Endothelial cell of umbilical vein (primary cell): Measurements from ENCODE around the gene ATP5MC2. TPM values are rescaled to one million over a fixed set of nuclear protein-coding genes. Genes with fewer than 3 reads are reported as not detected.

Experiments used
- BruUV-seq: library from RNA; stranded (reverse); fragments of 400-500 nt; replicated peaks from 2 replicates; lab custom pipeline; 2021; lab: Mats Ljungman, UMichigan
- CTCF ChIA-PET: fragments of 300-600, 350-600 bp; sonication (Branson Sonifier 250); formaldehyde crosslinking; loops from one replicate; lab custom pipeline; 2021; ENCODE audit warnings: antibody characterized with exemption, inconsistent platforms; lab: Charles Lee
- POLR2A ChIA-PET: fragments of 300-600, 350-600 bp; sonication (Branson Sonifier 250); formaldehyde crosslinking; loops from one replicate; lab custom pipeline; 2021; ENCODE audit warnings: antibody characterized with exemption, inconsistent platforms; lab: Charles Lee
- DNase-seq: peaks from one replicate; pipeline ENCODE4 v3.0.0-alpha.2; 2011; ENCODE audit warnings: low read depth, low spot score
- FAIRE-seq: peaks from 2 replicates; lab custom pipeline; 2011; peaks lifted over from hg19 to GRCh38; lab: Jason Lieb, UNC
- H2AFZ ChIP-seq: 2 replicates; pipeline ENCODE4 v1.6.0; 2012; ENCODE audit warnings: low read depth, low read length, control low read depth, inconsistent platforms
- H3K27ac ChIP-seq: 2 replicates; pipeline ENCODE4 v1.5.1; 2011; ENCODE audit warnings: low read depth, mild to moderate bottlenecking, control low read depth, low read length, moderate library complexity; ENCODE audit not compliant: insufficient read depth
- H3K27me3 ChIP-seq, 2 experiments: 2 replicates each; pipeline versions ENCODE4 v1.6.0 to v1.6.1; 2011; ENCODE audit warnings: low read length in 2 of 2, mixed read lengths in 1 of 2; ENCODE audit not compliant: control insufficient read depth in 2 of 2, insufficient read depth in 2 of 2
- H3K36me3 ChIP-seq, 2 experiments: 2 replicates in 1 of 2; 3 replicates in 1 of 2; pipeline ENCODE4 v1.5.1; 2011; ENCODE audit warnings: low read length in 2 of 2, mild to moderate bottlenecking in 1 of 2, moderate library complexity in 1 of 2; ENCODE audit not compliant: control insufficient read depth in 2 of 2, insufficient read depth in 2 of 2; ENCODE audit errors: extremely low read depth in 1 of 2
- H3K4me1 ChIP-seq: 3 replicates; pipeline ENCODE4 v1.5.1; 2011; ENCODE audit warnings: mild to moderate bottlenecking, low read length; ENCODE audit not compliant: control insufficient read depth, insufficient read depth; ENCODE audit errors: extremely low read depth
- H3K4me2 ChIP-seq: 2 replicates; pipeline ENCODE4 v1.6.1; 2011; ENCODE audit warnings: low read length, control low read depth, mixed read lengths; ENCODE audit not compliant: insufficient read depth
- H3K4me3 ChIP-seq, 3 experiments: fragments of 200-600 bp in 1 of 3; sonication (generic), shearing (Covaris generic) in 1 of 3; replicated peaks in 1 of 3; 2 replicates each; pipeline ENCODE4 v1.5.1; 2011 to 2016; ENCODE audit warnings: control low read depth in 3 of 3, low read length in 3 of 3, mild to moderate bottlenecking in 2 of 3, inconsistent platforms in 1 of 3, low read depth in 1 of 3, moderate library complexity in 1 of 3; ENCODE audit not compliant: insufficient read depth in 1 of 3
- H3K79me2 ChIP-seq: 2 replicates; pipeline ENCODE4 v1.6.0; 2012; ENCODE audit warnings: low read length, inconsistent platforms; ENCODE audit not compliant: control insufficient read depth, insufficient read depth
- H3K9ac ChIP-seq: replicated peaks from 2 replicates; pipeline ENCODE3; 2011; ENCODE audit warnings: low read length, control low read depth; ENCODE audit not compliant: insufficient read depth; ENCODE audit errors: extremely low read depth
- H3K9me1 ChIP-seq: replicated peaks from 3 replicates; pipeline ENCODE4 v1.6.0; 2011; ENCODE audit warnings: mild to moderate bottlenecking, low read length; ENCODE audit not compliant: control insufficient read depth, insufficient read depth; ENCODE audit errors: extremely low read depth
- H3K9me3 ChIP-seq: replicated peaks from 2 replicates; pipeline ENCODE4 v1.5.1; 2012; ENCODE audit warnings: low read length, inconsistent platforms; ENCODE audit not compliant: control insufficient read depth, insufficient read depth
- H4K20me1 ChIP-seq: replicated peaks from 2 replicates; pipeline ENCODE3; 2011; ENCODE audit warnings: mild to moderate bottlenecking, low read length; ENCODE audit not compliant: control insufficient read depth, insufficient read depth; ENCODE audit errors: extremely low read depth
- CTCF ChIP-seq, 2 donors: IDR thresholded peaks; 1 replicate in 1 of 2; 2 replicates in 1 of 2; pipeline ENCODE4 v1.5.1; 2011; ENCODE audit warnings: low read length in 2 of 2, mild to moderate bottlenecking in 2 of 2, moderate library complexity in 2 of 2, control low read depth in 1 of 2, inconsistent platforms in 1 of 2, low read depth in 1 of 2; ENCODE audit not compliant: insufficient read depth in 1 of 2; ENCODE audit errors: extremely low read depth in 1 of 2
- EZH2 ChIP-seq: IDR thresholded peaks from 2 replicates; pipeline ENCODE4 v1.6.1; 2012; ENCODE audit warnings: borderline replicate concordance, low read depth, mild to moderate bottlenecking, moderate library complexity, low read length, inconsistent platforms; ENCODE audit not compliant: severe bottlenecking
- FOS ChIP-seq: IDR thresholded peaks from 2 replicates; pipeline ENCODE4 v1.6.1; 2011; ENCODE audit warnings: mild to moderate bottlenecking, low read length, moderate library complexity, borderline replicate concordance; ENCODE audit not compliant: insufficient read depth
- GATA2 ChIP-seq: IDR thresholded peaks from 2 replicates; pipeline ENCODE4 v1.7.0; 2011; ENCODE audit warnings: low read depth, mild to moderate bottlenecking, moderate library complexity, mixed read lengths, low read length; ENCODE audit not compliant: insufficient read length, insufficient read depth
- JUN ChIP-seq: IDR thresholded peaks from 2 replicates; pipeline ENCODE4 v1.6.1; 2011; ENCODE audit warnings: borderline replicate concordance, low read depth; ENCODE audit not compliant: insufficient read length, insufficient read depth
- MAX ChIP-seq: IDR thresholded peaks from 2 replicates; pipeline ENCODE4 v1.6.1; 2011; ENCODE audit not compliant: insufficient read depth, insufficient read length
- MYC ChIP-seq: IDR thresholded peaks from one replicate; pipeline ENCODE4 v1.6.1; 2011; ENCODE audit warnings: mild to moderate bottlenecking, low read depth, low read length
- POLR2A ChIP-seq: IDR thresholded peaks from 2 replicates; pipeline ENCODE4 v1.6.1; 2012; ENCODE audit warnings: low read depth, mild to moderate bottlenecking, control low read depth, low read length
- POLR2AphosphoS5 ChIP-seq: IDR thresholded peaks from 2 replicates; pipeline ENCODE4 v1.6.1; 2012; ENCODE audit warnings: low read depth, mild to moderate bottlenecking, control low read depth, low read length, moderate library complexity; ENCODE audit not compliant: insufficient read depth
- dilution Hi-C: fragments of 300-500 bp; cut with MboI; formaldehyde crosslinking; loops from one replicate; pipeline ENCODE4 v1.15.0; 2019; ENCODE audit warnings: low sequenced_read_pairs; ENCODE audit not compliant: extremely low pct_ligation_motif_present
- intact Hi-C: fragments of 100-400 bp; cut with micrococcal nuclease; formaldehyde crosslinking; loops from one replicate; pipeline ENCODE4 v1.10.0; 2022
- polyA plus RNA-seq, 4 experiments: library from polyadenylated mRNA; depleted of rRNA in 3 of 4; stranded (reverse) in 3 of 4; unstranded in 1 of 4; fragments of >200 nt; gene quantifications; 2 replicates each; pipeline versions ENCODE4 v1.2.1 to v1.2.3, GENCODE V29; 2011 to 2012; ENCODE audit warnings: missing spikeins in 1 of 4
- total RNA-seq: library from RNA; stranded (reverse); gene quantifications from 2 replicates; pipeline ENCODE4 v1.2.3, GENCODE V29; 2021

ATP5MC2 gene
- total and polyA plus RNA-seq, 2 donors (not counting 3 experiments of a cell fraction or from before 2014, with no cell fraction given): 402 to 820 TPM

GRCh38 chr12:53696655-53697331 is 20.9 kb upstream of the ATP5MC2 start:
- H3K27ac ChIP-seq: no peak overlapping the region
- peaks cover 8% of the 10 kb centered on the region for H3K4me1 ChIP-seq
- ChIA-PET POLR2A (interaction anchor here (0.7 kb wide), 1 partner anchor 19 kb away, joined by 3 read pairs; no protein-coding TSS in a partner anchor), CTCF (interaction anchor here (0.9 to 20.3 kb wide), 4 partner anchors 10 to 154 kb away, joined by 3 to 719 read pairs (median 4); partner anchors contain the start of gene CALCOCO1)
- peaks cover 38 to 63% of the 10 kb centered on the region in 2 experiments for H3K27me3 ChIP-seq
- intact Hi-C loops: loop anchor here (1.0 kb wide), 1 partner anchor 20 kb away; the partner anchor contains the start of gene ATP5MC2
- DNase-seq (no peak), FAIRE-seq (no peak)
- no peaks in the 10 kb centered on the region for H4K20me1 ChIP-seq
- dilution Hi-C loops: no loop called here
- TF ChIP-seq MYC: no peak
- TF ChIP-seq FOS: no peak
- no peak for TF ChIP-seq POLR2A
- TF ChIP-seq EZH2: peak; percentile 73
- peak overlapping the region; percentile 28 for H2AFZ ChIP-seq
- H3K9me1 ChIP-seq: no peaks in the 10 kb centered on the region
- no peak overlapping the region for H3K9ac ChIP-seq
- no peaks in the 10 kb centered on the region for H3K36me3 ChIP-seq
- no peaks in the 10 kb centered on the region for H3K9me3 ChIP-seq
- H3K4me2 ChIP-seq: peak overlapping the region; percentile 6
- H3K79me2 ChIP-seq: no peaks in the 10 kb centered on the region
- no TSS peak for BruUV-seq
- no peak overlapping the region for H3K4me3 ChIP-seq

- intact Hi-C loops: loop anchor here (1.0 kb wide), 1 partner anchor 20 kb away; the partner anchor contains the start of gene ATP5MC2
- no peak overlapping the region for H3K27ac ChIP-seq
Observed at GRCh38 chr12:53696285-53696654, 20.4 kb upstream of the ATP5MC2 start.

More at GRCh38 chr12:53696285-53696654, 20.4 kb upstream of the ATP5MC2 start:
- Histone ChIP-seq H3K36me3 (no peaks in the 10 kb centered on the region), H3K9me3 (no peaks in the 10 kb centered on the region), H2AFZ (peak overlapping the region; percentile 28), H3K4me2 (peak overlapping the region; percentile 6), H3K4me3 (no peak overlapping the region), H3K4me1 (peaks cover 8% of the 10 kb centered on the region), H3K79me2 (no peaks in the 10 kb centered on the region), H4K20me1 (no peaks in the 10 kb centered on the region), H3K27me3 (peaks cover 33 to 59% of the 10 kb centered on the region in 2 experiments), H3K9me1 (no peaks in the 10 kb centered on the region), H3K9ac (no peak overlapping the region)
- peak; percentile 89 for DNase-seq
- peak; percentile 96 for FAIRE-seq
- dilution Hi-C loops: no loop called here
- BruUV-seq: no TSS peak
- TF ChIP-seq MAX (no peak), POLR2A (no peak), EZH2 (no peak), CTCF (IDR thresholded peaks at IDR 0.05; ENCODE audit: extremely low read depth in 1 of 2, insufficient read depth in 1 of 2, low read depth in 1 of 2, low read length in 2 of 2) (no peak), JUN (no peak), MYC (no peak), POLR2AphosphoS5 (no peak), GATA2 (no peak), FOS (no peak)
- ChIA-PET CTCF (interaction anchor here (1.6 to 20.3 kb wide), 2 partner anchors 32 to 47 kb away, joined by 4 to 719 read pairs; partner anchors contain the start of gene CALCOCO1), POLR2A (interaction anchor here (0.7 kb wide), 1 partner anchor 19 kb away, joined by 3 read pairs; no protein-coding TSS in a partner anchor)
